Measurements from ENCODE around the gene FILIP1. TPM values are rescaled to one million over a fixed set of nuclear protein-coding genes. Genes with fewer than 3 reads are reported as not detected.

The FILIP1 gene
- total and polyA plus RNA-seq, 10 of the 15 experiments (the other 5 are each of a cell fraction or from before 2014, with no cell fraction given): 0.23 to 2.0 (median 0.44) TPM

- TF ChIP-seq, protein P1, sequence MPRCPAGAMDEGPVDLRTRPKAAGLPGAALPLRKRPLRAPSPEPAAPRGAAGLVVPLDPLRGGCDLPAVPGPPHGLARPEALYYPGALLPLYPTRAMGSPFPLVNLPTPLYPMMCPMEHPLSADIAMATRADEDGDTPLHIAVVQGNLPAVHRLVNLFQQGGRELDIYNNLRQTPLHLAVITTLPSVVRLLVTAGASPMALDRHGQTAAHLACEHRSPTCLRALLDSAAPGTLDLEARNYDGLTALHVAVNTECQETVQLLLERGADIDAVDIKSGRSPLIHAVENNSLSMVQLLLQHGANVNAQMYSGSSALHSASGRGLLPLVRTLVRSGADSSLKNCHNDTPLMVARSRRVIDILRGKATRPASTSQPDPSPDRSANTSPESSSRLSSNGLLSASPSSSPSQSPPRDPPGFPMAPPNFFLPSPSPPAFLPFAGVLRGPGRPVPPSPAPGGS (IDR thresholded peaks at IDR 0.05; ENCODE audit: borderline replicate concordance, insufficient read depth, low read depth, low read length, poor library complexity, severe bottlenecking): no peak
- no peak for TF ChIP-seq SPI1 (IDR thresholded peaks at IDR 0.05; ENCODE audit: borderline replicate concordance, insufficient read depth, low read depth, low read length)
- TF ChIP-seq IKZF1 (conservative IDR thresholded peaks at IDR 0.05): peak; percentile 24; the same call in 1 of the 2 replicates
- TF ChIP-seq PAX8 (IDR thresholded peaks at IDR 0.05): no peak
- no peak for TF ChIP-seq MEF2A (IDR thresholded peaks at IDR 0.05; ENCODE audit: insufficient read depth, low read depth, low read length)
- TF ChIP-seq, protein P2, sequence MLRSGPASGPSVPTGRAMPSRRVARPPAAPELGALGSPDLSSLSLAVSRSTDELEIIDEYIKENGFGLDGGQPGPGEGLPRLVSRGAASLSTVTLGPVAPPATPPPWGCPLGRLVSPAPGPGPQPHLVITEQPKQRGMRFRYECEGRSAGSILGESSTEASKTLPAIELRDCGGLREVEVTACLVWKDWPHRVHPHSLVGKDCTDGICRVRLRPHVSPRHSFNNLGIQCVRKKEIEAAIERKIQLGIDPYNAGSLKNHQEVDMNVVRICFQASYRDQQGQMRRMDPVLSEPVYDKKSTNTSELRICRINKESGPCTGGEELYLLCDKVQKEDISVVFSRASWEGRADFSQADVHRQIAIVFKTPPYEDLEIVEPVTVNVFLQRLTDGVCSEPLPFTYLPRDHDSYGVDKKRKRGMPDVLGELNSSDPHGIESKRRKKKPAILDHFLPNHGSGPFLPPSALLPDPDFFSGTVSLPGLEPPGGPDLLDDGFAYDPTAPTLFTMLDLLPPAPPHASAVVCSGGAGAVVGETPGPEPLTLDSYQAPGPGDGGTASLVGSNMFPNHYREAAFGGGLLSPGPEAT (IDR thresholded peaks at IDR 0.05; ENCODE audit: low read depth): peak; percentile 88
- TF ChIP-seq, protein P3, sequence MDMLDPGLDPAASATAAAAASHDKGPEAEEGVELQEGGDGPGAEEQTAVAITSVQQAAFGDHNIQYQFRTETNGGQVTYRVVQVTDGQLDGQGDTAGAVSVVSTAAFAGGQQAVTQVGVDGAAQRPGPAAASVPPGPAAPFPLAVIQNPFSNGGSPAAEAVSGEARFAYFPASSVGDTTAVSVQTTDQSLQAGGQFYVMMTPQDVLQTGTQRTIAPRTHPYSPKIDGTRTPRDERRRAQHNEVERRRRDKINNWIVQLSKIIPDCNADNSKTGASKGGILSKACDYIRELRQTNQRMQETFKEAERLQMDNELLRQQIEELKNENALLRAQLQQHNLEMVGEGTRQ (IDR thresholded peaks at IDR 0.05; ENCODE audit: borderline replicate concordance, low read depth, low read length): no peak
- TF ChIP-seq, protein P4, sequence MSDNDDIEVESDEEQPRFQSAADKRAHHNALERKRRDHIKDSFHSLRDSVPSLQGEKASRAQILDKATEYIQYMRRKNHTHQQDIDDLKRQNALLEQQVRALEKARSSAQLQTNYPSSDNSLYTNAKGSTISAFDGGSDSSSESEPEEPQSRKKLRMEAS (IDR thresholded peaks at IDR 0.05; ENCODE audit: low read depth, low read length): no peak
- TF ChIP-seq SMARCA5 (IDR thresholded peaks at IDR 0.05): peak; percentile 87
- no peak for TF ChIP-seq MEF2B (IDR thresholded peaks at IDR 0.05; ENCODE audit: partially characterized antibody, poor library complexity, severe bottlenecking)
- no peak for TF ChIP-seq RCOR1 (conservative IDR thresholded peaks at IDR 0.05; ENCODE audit: low read depth, low read length)
- TF ChIP-seq, protein P5, sequence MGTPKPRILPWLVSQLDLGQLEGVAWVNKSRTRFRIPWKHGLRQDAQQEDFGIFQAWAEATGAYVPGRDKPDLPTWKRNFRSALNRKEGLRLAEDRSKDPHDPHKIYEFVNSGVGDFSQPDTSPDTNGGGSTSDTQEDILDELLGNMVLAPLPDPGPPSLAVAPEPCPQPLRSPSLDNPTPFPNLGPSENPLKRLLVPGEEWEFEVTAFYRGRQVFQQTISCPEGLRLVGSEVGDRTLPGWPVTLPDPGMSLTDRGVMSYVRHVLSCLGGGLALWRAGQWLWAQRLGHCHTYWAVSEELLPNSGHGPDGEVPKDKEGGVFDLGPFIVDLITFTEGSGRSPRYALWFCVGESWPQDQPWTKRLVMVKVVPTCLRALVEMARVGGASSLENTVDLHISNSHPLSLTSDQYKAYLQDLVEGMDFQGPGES (IDR thresholded peaks at IDR 0.05): no peak
- TF ChIP-seq E4F1 (IDR thresholded peaks at IDR 0.05; ENCODE audit: borderline replicate concordance, partially characterized antibody): no peak
- TF ChIP-seq, protein P6, sequence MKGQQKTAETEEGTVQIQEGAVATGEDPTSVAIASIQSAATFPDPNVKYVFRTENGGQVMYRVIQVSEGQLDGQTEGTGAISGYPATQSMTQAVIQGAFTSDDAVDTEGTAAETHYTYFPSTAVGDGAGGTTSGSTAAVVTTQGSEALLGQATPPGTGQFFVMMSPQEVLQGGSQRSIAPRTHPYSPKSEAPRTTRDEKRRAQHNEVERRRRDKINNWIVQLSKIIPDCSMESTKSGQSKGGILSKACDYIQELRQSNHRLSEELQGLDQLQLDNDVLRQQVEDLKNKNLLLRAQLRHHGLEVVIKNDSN (IDR thresholded peaks at IDR 0.05; ENCODE audit: borderline replicate concordance, extremely low read length, insufficient read depth, low read depth, low read length): no peak
- TF ChIP-seq ATF2 (IDR thresholded peaks at IDR 0.05; ENCODE audit: low read length): peak; percentile 57
- TF ChIP-seq KDM1A (IDR thresholded peaks at IDR 0.05; ENCODE audit: borderline replicate concordance): no peak
- TF ChIP-seq SIX5 (IDR thresholded peaks at IDR 0.05; ENCODE audit: low read depth, low read length, severe bottlenecking): no peak
- TF ChIP-seq PAX5 (IDR thresholded peaks at IDR 0.05; ENCODE audit: borderline replicate concordance, low read depth, low read length): no peak
Measured at GRCh38 chr6:75492386-75493153, 1.0 kb downstream of the FILIP1 start (continued).

Data from GM12878 (cell line).